GM18498 (cell line): Measurements from ENCODE around the gene HLA-DMA.

Experiments used
- ATAC-seq: cut with Tn5 transposase; IDR thresholded peaks from one replicate; pipeline ENCODE4 v1.9.1; 2021; ENCODE audit warnings: mild to moderate bottlenecking, moderate library complexity; ENCODE audit not compliant: unreplicated experiment

Gene HLA-DMA

DNA sequence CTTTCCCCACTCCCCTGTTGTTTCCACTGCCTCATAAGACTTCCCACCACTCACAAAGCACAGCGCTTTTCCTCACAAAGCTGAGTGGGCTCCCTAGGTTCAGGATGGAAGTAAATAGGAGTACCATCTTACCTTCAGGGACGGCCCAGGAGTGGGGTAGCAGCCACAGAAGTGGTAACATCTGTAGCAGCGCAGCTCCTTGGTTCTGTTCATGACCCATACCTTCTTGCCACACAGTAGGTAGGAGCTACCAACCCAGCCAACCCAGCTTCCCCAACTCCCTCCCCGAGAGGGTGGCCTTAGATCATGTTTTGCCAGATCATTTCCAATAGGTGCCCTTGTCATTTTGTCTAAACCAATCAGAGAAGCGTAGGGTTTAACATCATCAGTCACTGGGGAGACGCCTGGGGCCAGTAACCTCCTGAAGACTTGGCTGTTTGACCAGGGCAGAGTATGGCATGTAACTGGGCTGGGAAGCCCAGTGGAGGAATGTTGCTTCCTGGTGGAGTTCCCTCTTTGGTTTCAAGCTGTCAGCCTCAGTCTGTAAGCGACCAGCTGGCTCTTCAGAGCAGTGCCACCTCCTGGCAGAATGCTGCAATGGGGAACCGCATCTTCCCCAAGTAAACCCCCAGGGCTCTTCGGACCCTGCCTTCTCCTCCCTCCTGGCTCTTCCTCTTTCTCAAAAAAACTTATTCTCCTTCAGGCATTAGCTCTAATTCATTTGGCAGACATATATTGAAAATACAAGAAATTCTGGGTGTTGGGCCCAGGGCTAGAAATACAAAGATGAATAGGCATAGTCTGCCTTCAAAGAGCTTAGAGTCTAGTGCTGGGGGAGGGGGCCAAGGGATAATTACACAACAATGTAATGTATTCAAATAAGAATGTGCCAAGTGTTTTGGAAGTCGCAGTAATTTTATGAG lies at the start of gene HLA-DMA:
Gene HLA-DMA, minus strand, starts transcription at position 281 of the 923 bp plus-strand sequence. Its CDS starts 61 bp downstream, at position 220.
- peak; percentile 88 for ATAC-seq

- no peak for ATAC-seq
These were observed 48.8 kb upstream of the HLA-DMA start for GRCh38 chr6:33001685-33002084.

DNA sequence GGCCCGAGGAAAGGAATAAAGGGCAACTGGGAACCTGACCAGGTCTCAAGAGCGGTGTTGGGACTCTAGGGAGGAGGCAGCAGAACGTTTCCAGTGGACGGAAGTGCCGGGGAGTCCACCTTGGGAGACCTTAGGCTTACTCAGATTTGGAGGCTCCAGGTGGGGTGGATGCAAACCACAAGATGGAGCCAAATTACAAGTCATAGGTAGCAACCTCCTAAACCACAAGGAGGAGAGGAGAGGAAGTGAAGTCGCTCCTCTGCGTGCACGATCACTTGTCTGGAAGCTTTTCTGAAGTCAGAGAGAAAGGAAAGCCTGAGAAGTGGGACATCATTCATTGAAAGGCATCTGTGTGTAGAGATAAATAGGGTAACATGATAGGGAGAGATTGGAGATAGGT lies 47.2 kb upstream of the HLA-DMA start:
- ATAC-seq, result no peak

DNA sequence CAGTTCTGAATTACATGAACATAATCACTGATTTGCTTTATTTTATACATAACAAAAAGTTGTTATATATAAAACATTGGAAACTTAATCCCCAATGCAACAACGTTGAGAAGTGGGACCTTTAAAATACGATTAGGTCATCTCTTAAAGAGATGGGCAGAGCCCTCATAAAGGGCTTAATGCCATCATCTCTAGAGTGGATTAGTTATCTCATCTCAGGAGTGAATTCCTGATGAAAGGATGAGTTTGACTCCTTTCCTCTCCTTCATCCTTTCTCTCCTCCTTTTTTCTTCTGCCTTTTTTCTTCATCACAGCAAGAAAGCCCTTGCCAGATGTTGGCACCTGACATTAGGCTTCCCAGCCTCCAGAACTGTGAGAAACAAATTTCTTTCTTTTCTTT lies 42.6 kb upstream of the HLA-DMA start:
- no peak for ATAC-seq

GRCh38 chr6:32993363-32993973 lies 40.6 kb upstream of the HLA-DMA start:
- no peak for ATAC-seq

DNA sequence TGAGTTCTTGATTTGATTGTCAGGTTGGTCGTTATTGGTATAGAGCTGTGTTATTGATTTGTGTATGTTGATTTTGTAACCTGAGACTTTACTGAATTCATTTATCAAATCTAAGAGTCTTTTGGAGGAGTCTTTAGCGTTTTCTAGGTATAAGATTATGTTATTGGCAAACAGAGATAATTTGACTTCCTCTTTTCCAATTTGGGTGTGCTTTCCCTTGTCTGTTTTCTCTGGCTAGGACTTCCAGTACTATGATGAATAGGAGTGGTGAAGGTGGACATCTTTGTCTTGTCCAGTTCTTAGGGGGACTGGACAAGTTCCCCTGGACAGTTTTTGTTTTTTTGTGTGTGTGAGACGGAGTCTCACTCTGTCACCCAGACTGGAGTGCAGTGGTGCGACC lies 39.1 kb upstream of the HLA-DMA start:
- no peak for ATAC-seq

DNA sequence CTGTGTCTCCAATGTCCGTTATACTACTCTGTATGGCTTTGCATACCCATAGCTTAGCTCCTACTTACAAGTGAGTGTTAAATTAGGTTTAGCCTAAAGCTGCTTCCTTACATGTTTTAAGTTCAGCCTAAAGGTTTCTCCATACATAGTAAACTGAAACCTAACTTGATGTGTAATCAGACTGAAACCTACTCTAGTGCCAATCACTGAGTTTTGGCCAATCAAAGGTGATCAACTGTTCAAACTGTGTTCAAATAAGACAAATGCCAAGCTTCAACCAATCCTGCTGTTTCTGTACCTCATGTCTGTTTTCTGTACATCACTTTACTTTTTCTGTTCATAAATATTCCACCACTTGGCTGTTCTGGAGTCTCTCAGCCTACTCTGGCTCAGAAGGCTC lies 36.5 kb upstream of the HLA-DMA start:
- ATAC-seq, result no peak

DNA sequence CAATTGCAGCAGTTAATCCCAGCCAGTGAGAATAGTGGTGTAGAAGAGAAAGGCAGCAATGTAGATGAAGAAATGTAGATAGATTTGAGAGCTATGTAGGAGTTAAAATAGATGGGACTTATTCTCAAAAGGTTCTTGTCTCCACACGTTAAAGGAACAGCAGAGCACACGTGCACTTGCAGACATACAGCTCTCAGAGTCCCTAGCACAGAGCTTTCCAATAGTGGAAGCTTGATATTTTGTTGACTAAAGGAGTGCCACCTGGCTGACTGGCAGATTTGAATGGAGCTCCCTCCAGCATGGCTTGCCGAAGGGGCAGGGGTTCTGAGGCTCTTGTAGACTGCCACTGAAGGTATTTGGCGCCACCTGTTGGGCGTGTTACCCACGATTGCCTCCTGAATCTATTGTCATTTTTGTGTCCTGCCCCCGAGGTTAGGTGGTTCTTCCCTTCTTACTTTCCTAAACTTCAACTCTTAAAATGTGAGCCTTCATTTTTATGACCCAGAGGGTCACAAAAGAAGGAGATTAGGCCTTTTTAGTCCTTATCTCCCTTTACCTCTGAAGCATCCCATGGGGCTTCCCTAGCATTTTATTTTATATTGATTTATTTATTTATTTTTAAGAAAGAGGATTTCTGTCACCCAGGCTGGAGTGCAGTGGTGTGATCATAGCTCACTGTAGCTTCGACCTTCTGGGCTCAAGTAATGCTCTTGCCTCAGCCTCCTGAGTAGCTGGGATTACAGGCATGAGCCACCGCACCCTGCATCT lies 31.9 kb upstream of the HLA-DMA start:
- peak; percentile 42 for ATAC-seq

- ATAC-seq, result peak; percentile 10
These were observed 31.2 kb upstream of the HLA-DMA start for GRCh38 chr6:32983964-32984621.

- ATAC-seq, result no peak
These were observed 30.6 kb upstream of the HLA-DMA start for GRCh38 chr6:32983493-32983848.

- ATAC-seq, result no peak
These were observed 30.0 kb upstream of the HLA-DMA start for GRCh38 chr6:32982702-32983492.

DNA sequence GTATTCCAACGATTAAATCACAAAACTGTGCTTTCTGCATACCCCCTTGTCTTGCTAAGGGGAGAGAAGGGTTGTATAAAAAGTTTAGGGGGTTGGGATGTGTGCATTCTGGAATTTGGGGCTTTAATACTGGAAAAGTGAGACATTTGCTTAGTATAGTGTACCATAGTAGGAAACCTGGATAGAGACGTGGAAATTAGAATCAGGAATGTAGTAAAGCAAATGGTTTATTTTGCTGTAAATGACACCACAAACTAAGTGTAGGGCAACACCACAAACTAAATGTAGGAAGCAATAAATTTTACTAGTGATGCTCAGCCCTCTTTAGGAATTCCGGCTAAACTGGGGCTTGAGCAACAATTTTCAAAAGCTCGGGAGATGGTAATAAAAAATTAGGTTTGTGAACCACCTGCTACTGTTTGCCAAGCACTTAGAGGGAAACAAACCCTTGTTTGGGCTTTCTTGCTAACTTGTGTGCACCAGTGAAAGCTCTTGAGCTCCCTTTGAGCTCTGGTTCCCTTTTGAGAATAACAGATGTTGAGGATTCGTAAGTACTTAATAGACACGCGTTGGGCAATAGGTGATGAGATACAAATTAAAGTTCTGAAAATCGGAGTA lies 29.3 kb upstream of the HLA-DMA start:
- ATAC-seq, result no peak

DNA sequence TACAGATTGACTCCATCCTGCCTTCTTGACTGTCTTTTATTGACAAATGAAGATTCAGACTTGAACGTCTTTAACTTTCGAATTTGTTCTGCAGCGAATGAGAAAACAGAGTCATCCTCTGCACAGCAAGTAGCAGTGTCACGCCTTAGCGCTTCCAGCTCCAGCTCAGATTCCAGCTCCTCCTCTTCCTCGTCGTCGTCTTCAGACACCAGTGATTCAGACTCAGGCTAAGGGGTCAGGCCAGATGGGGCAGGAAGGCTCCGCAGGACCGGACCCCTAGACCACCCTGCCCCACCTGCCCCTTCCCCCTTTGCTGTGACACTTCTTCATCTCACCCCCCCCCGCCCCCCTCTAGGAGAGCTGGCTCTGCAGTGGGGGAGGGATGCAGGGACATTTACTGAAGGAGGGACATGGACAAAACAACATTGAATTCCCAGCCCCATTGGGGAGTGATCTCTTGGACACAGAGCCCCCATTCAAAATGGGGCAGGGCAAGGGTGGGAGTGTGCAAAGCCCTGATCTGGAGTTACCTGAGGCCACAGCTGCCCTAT lies 27.7 kb upstream of the HLA-DMA start:
- no peak for ATAC-seq

DNA sequence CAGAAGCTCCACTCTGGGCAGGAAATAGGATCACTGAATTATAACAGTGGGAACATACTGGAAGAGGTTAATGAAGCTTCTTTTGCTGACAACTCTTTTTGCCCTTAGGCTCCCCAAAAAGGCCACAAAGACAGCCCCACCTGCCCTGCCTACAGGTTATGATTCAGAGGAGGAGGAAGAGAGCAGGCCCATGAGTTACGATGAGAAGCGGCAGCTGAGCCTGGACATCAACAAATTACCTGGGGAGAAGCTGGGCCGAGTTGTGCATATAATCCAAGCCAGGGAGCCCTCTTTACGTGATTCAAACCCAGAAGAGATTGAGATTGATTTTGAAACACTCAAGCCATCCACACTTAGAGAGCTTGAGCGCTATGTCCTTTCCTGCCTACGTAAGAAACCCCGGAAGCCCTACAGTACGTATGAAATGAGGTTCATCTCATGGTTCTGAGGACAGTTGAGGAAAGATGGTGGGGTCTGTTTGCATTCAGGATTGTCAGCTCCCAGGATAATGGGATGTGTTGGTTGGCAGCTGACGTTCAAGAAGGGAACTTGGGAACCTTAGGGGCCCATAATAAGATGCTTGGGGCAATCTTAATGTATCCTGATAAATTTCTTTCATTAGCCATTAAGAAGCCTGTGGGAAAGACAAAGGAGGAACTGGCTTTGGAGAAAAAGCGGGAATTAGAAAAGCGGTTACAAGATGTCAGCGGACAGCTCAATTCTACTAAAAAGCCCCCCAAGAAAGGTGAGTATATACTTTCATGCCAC lies 27.0 kb upstream of the HLA-DMA start:
- ATAC-seq, result no peak

GRCh38 chr6:32977953-32978324 lies 25.0 kb upstream of the HLA-DMA start:
- no peak for ATAC-seq

GRCh38 chr6:32977272-32977952 lies 24.5 kb upstream of the HLA-DMA start:
- no peak for ATAC-seq

DNA sequence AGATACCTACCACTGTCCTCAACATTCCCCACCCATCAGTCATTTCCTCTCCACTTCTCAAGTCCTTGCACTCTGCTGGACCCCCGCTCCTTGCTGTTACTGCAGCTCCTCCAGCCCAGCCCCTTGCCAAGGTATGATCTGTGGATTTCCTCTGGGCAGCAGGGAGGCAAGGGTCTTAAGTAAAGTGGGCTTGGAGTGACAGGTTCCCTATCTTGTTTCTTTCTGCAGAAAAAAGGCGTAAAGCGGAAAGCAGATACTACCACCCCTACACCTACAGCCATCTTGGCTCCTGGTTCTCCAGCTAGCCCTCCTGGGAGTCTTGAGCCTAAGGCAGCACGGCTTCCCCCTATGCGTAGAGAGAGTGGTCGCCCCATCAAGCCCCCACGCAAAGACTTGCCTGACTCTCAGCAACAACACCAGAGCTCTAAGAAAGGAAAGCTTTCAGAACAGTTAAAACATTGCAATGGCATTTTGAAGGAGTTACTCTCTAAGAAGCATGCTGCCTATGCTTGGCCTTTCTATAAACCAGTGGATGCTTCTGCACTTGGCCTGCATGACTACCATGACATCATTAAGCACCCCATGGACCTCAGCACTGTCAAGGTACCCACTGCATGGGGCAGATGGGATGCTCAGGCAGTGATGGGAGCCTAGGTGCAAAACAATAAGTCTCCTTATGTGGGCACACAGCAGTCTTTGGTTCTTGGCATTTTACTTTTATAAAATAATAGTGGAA lies 23.6 kb upstream of the HLA-DMA start:
- ATAC-seq, result no peak

- ATAC-seq, result no peak
These were observed 23.0 kb upstream of the HLA-DMA start for GRCh38 chr6:32975886-32976285.
